BLaER1 treated with 17β-estradiol and CSF1 and Interleukin-3, amounts not matched to agents 10 nM and 100 nM (cell line): ENCODE results near the gene THAP8.
A peak's percentile ranks its signal among the peaks of the same experiment; 100 is the strongest.

Experiments
- H3K27ac ChIP-seq, 11 experiments: shearing (Covaris generic); formaldehyde crosslinking; 2 replicates each; pipeline ENCODE4 v1.8.1; 2022
- H3K27me3 ChIP-seq, 11 experiments: shearing (Covaris generic); formaldehyde crosslinking; 2 replicates each; pipeline ENCODE4 v1.8.1; 2022
- H3K36me3 ChIP-seq, 11 experiments: shearing (Covaris generic); formaldehyde crosslinking; 2 replicates each; pipeline ENCODE4 v1.8.1; 2022
- H3K4me1 ChIP-seq, 10 experiments: shearing (Covaris generic); formaldehyde crosslinking; 2 replicates each; pipeline ENCODE4 v1.8.1; 2022
- H3K4me2 ChIP-seq, 11 experiments: shearing (Covaris generic); formaldehyde crosslinking; 2 replicates each; pipeline ENCODE4 v1.8.1; 2022
- H3K4me3 ChIP-seq, 10 experiments: shearing (Covaris generic); formaldehyde crosslinking; 2 replicates each; pipeline ENCODE4 v1.8.1; 2022
- H3K9ac ChIP-seq, 11 experiments: shearing (Covaris generic); formaldehyde crosslinking; 2 replicates each; pipeline ENCODE4 v1.8.1; 2022
- H3K9me3 ChIP-seq, 11 experiments: shearing (Covaris generic); formaldehyde crosslinking; replicated peaks in 1 of 11; 2 replicates each; pipeline ENCODE4 v1.8.1; 2022
- H4K20me1 ChIP-seq, 11 experiments: shearing (Covaris generic); formaldehyde crosslinking; 2 replicates each; pipeline ENCODE4 v1.8.1; 2022
- Cebpa-rat ChIP-seq, 11 experiments: shearing (Covaris generic); IDR thresholded peaks; 2 replicates each; pipeline ENCODE4 v1.8.1; 2022

The THAP8 gene

GRCh38 chr19:36054119-36054732 is at the start of gene THAP8:
Gene THAP8 (minus strand): TSS chr19:36054285. CDS start chr19:36054217, 68 bp downstream.
- TF ChIP-seq Cebpa-rat (IDR thresholded peaks at IDR 0.05), result no peak
- H3K9ac ChIP-seq, result peak within 1 kb of the TSS; percentile 83 to 94 (median 90)
- H3K36me3 ChIP-seq, result peaks cover 0 to 29% (median 20%) of the 10 kb centered on the region in 11 experiments; a peak in 19 of 22 replicates
- no peaks in the 10 kb centered on the region for H3K9me3 ChIP-seq
- peak within 1 kb of the TSS; percentile 77 to 99 (median 90) for H3K4me2 ChIP-seq
- peaks cover 0 to 38% (median 31%) of the 10 kb centered on the region in 11 experiments; a peak in 14 of 22 replicates for H4K20me1 ChIP-seq
- H3K4me1 ChIP-seq, result peaks cover 34 to 39% (median 36%) of the 10 kb centered on the region in 10 experiments
- H3K27ac ChIP-seq, result peak within 1 kb of the TSS; percentile 86 to 96 (median 92)
- peak within 1 kb of the TSS; percentile 72 to 88 (median 80) for H3K4me3 ChIP-seq
- H3K27me3 ChIP-seq, result no peaks in the 10 kb centered on the region

GRCh38 chr19:36103040-36103626 is 49.0 kb upstream of the THAP8 start:
- Histone ChIP-seq H3K4me2 (no peak overlapping the region), H3K27ac (no peak overlapping the region), H4K20me1 (peaks cover 0 to 63% (median 0%) of the 10 kb centered on the region in 11 experiments; a peak in 8 of 22 replicates), H3K9me3 (no peaks in the 10 kb centered on the region), H3K4me3 (no peak overlapping the region), H3K36me3 (peaks cover 12 to 100% (median 87%) of the 10 kb centered on the region in 11 experiments; a peak in 21 of 22 replicates), H3K9ac (no peak overlapping the region), H3K4me1 (peaks cover 0 to 6% (median 0%) of the 10 kb centered on the region in 10 experiments; a peak in 3 of 20 replicates), H3K27me3 (no peaks in the 10 kb centered on the region)
- no peak for TF ChIP-seq Cebpa-rat (IDR thresholded peaks at IDR 0.05)

- H3K4me3 ChIP-seq, result no peak overlapping the region
- no peaks in the 10 kb centered on the region for H3K9me3 ChIP-seq
- H3K27me3 ChIP-seq, result no peaks in the 10 kb centered on the region
- peaks cover 0 to 6% (median 0%) of the 10 kb centered on the region in 10 experiments; a peak in 3 of 20 replicates for H3K4me1 ChIP-seq
- no peak overlapping the region for H3K4me2 ChIP-seq
- no peak overlapping the region for H3K9ac ChIP-seq
- no peak for TF ChIP-seq Cebpa-rat (IDR thresholded peaks at IDR 0.05)
- peaks cover 16 to 100% (median 97%) of the 10 kb centered on the region in 11 experiments; a peak in 21 of 22 replicates for H3K36me3 ChIP-seq
- H4K20me1 ChIP-seq, result peaks cover 0 to 51% (median 0%) of the 10 kb centered on the region in 11 experiments; a peak in 7 of 22 replicates
- no peak overlapping the region for H3K27ac ChIP-seq
Measured at GRCh38 chr19:36101550-36102327, 47.7 kb upstream of the THAP8 start.

- Histone ChIP-seq H3K27me3 (no peaks in the 10 kb centered on the region), H3K9ac (peak overlapping the region in 2 of 11 experiments; percentile 41; a peak in 2 of 22 replicates), H3K4me3 (no peak overlapping the region), H3K27ac (no peak overlapping the region; a peak in 1 of 22 replicates), H4K20me1 (peaks cover 0 to 51% (median 0%) of the 10 kb centered on the region in 11 experiments; a peak in 7 of 22 replicates), H3K9me3 (no peaks in the 10 kb centered on the region), H3K36me3 (peaks cover 17 to 100% (median 96%) of the 10 kb centered on the region in 11 experiments; a peak in 21 of 22 replicates), H3K4me1 (peaks cover 0 to 6% (median 0%) of the 10 kb centered on the region in 10 experiments; a peak in 3 of 20 replicates), H3K4me2 (no peak overlapping the region; a peak in 1 of 22 replicates)
- no peak for TF ChIP-seq Cebpa-rat (IDR thresholded peaks at IDR 0.05)
Measured at GRCh38 chr19:36100476-36100875, 46.4 kb upstream of the THAP8 start.

- H3K4me1 ChIP-seq, result peaks cover 0 to 6% (median 0%) of the 10 kb centered on the region in 10 experiments; a peak in 3 of 20 replicates
- H3K36me3 ChIP-seq, result peaks cover 13 to 100% (median 96%) of the 10 kb centered on the region in 11 experiments; a peak in 21 of 22 replicates
- no peak overlapping the region for H3K9ac ChIP-seq
- no peaks in the 10 kb centered on the region for H3K9me3 ChIP-seq
- TF ChIP-seq Cebpa-rat (IDR thresholded peaks at IDR 0.05), result no peak
- no peak overlapping the region for H3K4me3 ChIP-seq
- H3K4me2 ChIP-seq, result no peak overlapping the region
- H4K20me1 ChIP-seq, result peaks cover 0 to 40% (median 0%) of the 10 kb centered on the region in 11 experiments; a peak in 6 of 22 replicates
- H3K27ac ChIP-seq, result no peak overlapping the region
- H3K27me3 ChIP-seq, result no peaks in the 10 kb centered on the region
Measured at GRCh38 chr19:36099166-36099785, 45.2 kb upstream of the THAP8 start.

GRCh38 chr19:36097036-36097435 is 43.0 kb upstream of the THAP8 start:
- TF ChIP-seq Cebpa-rat (IDR thresholded peaks at IDR 0.05), result no peak

GRCh38 chr19:36093687-36094086 is 39.6 kb upstream of the THAP8 start:
- Histone ChIP-seq H3K4me2 (no peak overlapping the region), H3K27ac (no peak overlapping the region), H3K9ac (no peak overlapping the region), H4K20me1 (peaks cover 0 to 36% (median 0%) of the 10 kb centered on the region in 11 experiments; a peak in 4 of 22 replicates), H3K27me3 (no peaks in the 10 kb centered on the region), H3K36me3 (peaks cover 6 to 100% (median 96%) of the 10 kb centered on the region in 11 experiments; a peak in 21 of 22 replicates), H3K4me3 (no peak overlapping the region), H3K9me3 (no peaks in the 10 kb centered on the region), H3K4me1 (no peaks in the 10 kb centered on the region)
- TF ChIP-seq Cebpa-rat (IDR thresholded peaks at IDR 0.05), result no peak

More at GRCh38 chr19:36097036-36097435, 43.0 kb upstream of the THAP8 start:
- Histone ChIP-seq H3K36me3 (peaks cover 6 to 100% (median 96%) of the 10 kb centered on the region in 11 experiments; a peak in 21 of 22 replicates), H3K27ac (no peak overlapping the region; a peak in 1 of 22 replicates), H3K4me1 (peaks cover 0 to 6% (median 0%) of the 10 kb centered on the region in 10 experiments; a peak in 3 of 20 replicates), H3K9me3 (no peaks in the 10 kb centered on the region), H3K4me3 (no peak overlapping the region), H3K9ac (no peak overlapping the region), H4K20me1 (peaks cover 0 to 35% (median 0%) of the 10 kb centered on the region in 11 experiments; a peak in 7 of 22 replicates), H3K27me3 (no peaks in the 10 kb centered on the region), H3K4me2 (no peak overlapping the region)

GRCh38 chr19:36093146-36093662 is 39.1 kb upstream of the THAP8 start:
- H3K4me3 ChIP-seq, result no peak overlapping the region
- H3K9me3 ChIP-seq, result no peaks in the 10 kb centered on the region
- no peak overlapping the region for H3K9ac ChIP-seq
- no peaks in the 10 kb centered on the region for H3K27me3 ChIP-seq
- no peak for TF ChIP-seq Cebpa-rat (IDR thresholded peaks at IDR 0.05)
- H3K27ac ChIP-seq, result no peak overlapping the region
- no peak overlapping the region for H3K4me2 ChIP-seq
- H4K20me1 ChIP-seq, result peaks cover 0 to 37% (median 0%) of the 10 kb centered on the region in 11 experiments; a peak in 4 of 22 replicates
- H3K4me1 ChIP-seq, result no peaks in the 10 kb centered on the region
- peaks cover 6 to 100% (median 96%) of the 10 kb centered on the region in 11 experiments; a peak in 21 of 22 replicates for H3K36me3 ChIP-seq
